CD4-positive, alpha-beta T cell (primary cell): ENCODE data around the gene TMEM117. TPM values are rescaled to one million over a fixed set of nuclear protein-coding genes. Genes with fewer than 3 reads are reported as not detected.

Experiments
- ATAC-seq: fragments of 200-7000 bp; cut with Tn5 transposase; one replicate; pipeline ENCODE4 v1.10.0; 2022; ENCODE audit warnings: mild to moderate bottlenecking; ENCODE audit not compliant: poor library complexity
- CTCF ChIA-PET: fragments of 350-600 bp; sonication (Branson Sonifier 250); formaldehyde crosslinking; loops from one replicate; lab custom pipeline; 2021; ENCODE audit warnings: antibody characterized with exemption, inconsistent platforms; lab: Charles Lee
- POLR2A ChIA-PET: fragments of 350-600 bp; sonication (Branson Sonifier 250); formaldehyde crosslinking; loops from one replicate; lab custom pipeline; 2021; ENCODE audit warnings: antibody characterized with exemption, inconsistent platforms; lab: Charles Lee
- DNase-seq, 14 experiments: peaks; one replicate each; pipeline ENCODE4 v3.0.0-alpha.2; 2013 to 2020; ENCODE audit warnings: mixed read lengths in 2 of 14
- H3K27ac ChIP-seq, 2 donors: one replicate each; pipeline versions ENCODE4 v1.5.1 to v1.7.0; 2013; ENCODE audit warnings: low read length in 2 of 2, low read depth in 1 of 2, mild to moderate bottlenecking in 1 of 2
- H3K27me3 ChIP-seq, 2 experiments: 1 replicate in 1 of 2; 2 replicates in 1 of 2; pipeline versions ENCODE4 v1.6.1 to v1.7.0; 2013; ENCODE audit warnings: low read length in 2 of 2, control low read depth in 1 of 2, mild to moderate bottlenecking in 1 of 2, moderate library complexity in 1 of 2; ENCODE audit not compliant: insufficient read depth in 2 of 2, control insufficient read depth in 1 of 2
- H3K36me3 ChIP-seq: one replicate; pipeline ENCODE4 v1.6.1; 2013; ENCODE audit warnings: low read length, control low read depth; ENCODE audit not compliant: insufficient read depth
- H3K4me1 ChIP-seq: one replicate; pipeline ENCODE4 v1.6.1; 2013; ENCODE audit warnings: low read length, control low read depth; ENCODE audit not compliant: insufficient read depth
- H3K4me3 ChIP-seq: one replicate; pipeline ENCODE4 v1.5.1; 2013; ENCODE audit warnings: mild to moderate bottlenecking, low read length, moderate library complexity
- H3K9me3 ChIP-seq, 2 experiments: 1 replicate in 1 of 2; 2 replicates in 1 of 2; pipeline versions ENCODE4 v1.6.1 to v1.7.0; 2013; ENCODE audit warnings: low read length in 2 of 2, mild to moderate bottlenecking in 2 of 2, control low read depth in 1 of 2, moderate library complexity in 1 of 2; ENCODE audit not compliant: control insufficient read depth in 1 of 2, insufficient read depth in 1 of 2
- H3K27ac Mint-ChIP-seq: one replicate; pipeline ENCODE4 v1.8.0; 2020; ENCODE audit warnings: mixed read lengths
- H3K27me3 Mint-ChIP-seq: one replicate; pipeline ENCODE4 v1.8.0; 2021; ENCODE audit warnings: mixed read lengths
- H3K36me3 Mint-ChIP-seq: one replicate; pipeline ENCODE4 v1.8.0; 2021; ENCODE audit warnings: low read depth, mixed read lengths
- H3K4me1 Mint-ChIP-seq: one replicate; pipeline ENCODE4 v1.8.0; 2021; ENCODE audit warnings: low read depth, mixed read lengths
- H3K4me3 Mint-ChIP-seq: one replicate; pipeline ENCODE4 v1.8.0; 2020; ENCODE audit warnings: mild to moderate bottlenecking, mixed read lengths
- H3K9me3 Mint-ChIP-seq: one replicate; pipeline ENCODE4 v1.8.0; 2020; ENCODE audit warnings: mixed read lengths
- CTCF ChIP-seq: fragments of 200-600 bp; IDR thresholded peaks from one replicate; pipeline ENCODE4 v1.8.0; 2022; ENCODE audit warnings: antibody characterized with exemption, mild to moderate bottlenecking
- intact Hi-C, 2 experiments: fragments of 100-400 bp; cut with DNase I in 1 of 2; cut with micrococcal nuclease in 1 of 2; formaldehyde crosslinking; loops; one replicate each; pipeline versions ENCODE4 v1.15.1 to v1.9.0; 2023 to 2025; cut with DNase I, micrococcal nuclease
- total RNA-seq, 174 experiments: library from RNA in 2 of 174; stranded (reverse) in 2 of 174; gene quantifications; one replicate each; pipeline ENCODE4 v1.2.3 and lab custom pipeline; 2021 to 2026

The TMEM117 gene
- total RNA-seq, 2 experiments from 2014 or later = 3.4 to 4.4 TPM

GRCh38 chr12:44227616-44228015 is 391.7 kb downstream of the TMEM117 start:
- H3K36me3 Mint-ChIP-seq = no peaks in the 10 kb centered on the region
- ChIA-PET POLR2A (no interaction called here), CTCF (no interaction called here)
- no peak overlapping the region for H3K27ac Mint-ChIP-seq
- TF ChIP-seq CTCF = no peak
- H3K4me1 Mint-ChIP-seq = no peaks in the 10 kb centered on the region
- intact Hi-C loops = no loop called here
- no peak for ATAC-seq
- Histone ChIP-seq H3K27me3 (no peaks in the 10 kb centered on the region), H3K36me3 (no peaks in the 10 kb centered on the region), H3K9me3 (no peaks in the 10 kb centered on the region), H3K27ac (no peak overlapping the region), H3K4me1 (no peaks in the 10 kb centered on the region), H3K4me3 (no peak overlapping the region)
- H3K27me3 Mint-ChIP-seq = no peaks in the 10 kb centered on the region
- no peaks in the 10 kb centered on the region for H3K9me3 Mint-ChIP-seq
- no peak for DNase-seq
- H3K4me3 Mint-ChIP-seq = no peak overlapping the region

DNA sequence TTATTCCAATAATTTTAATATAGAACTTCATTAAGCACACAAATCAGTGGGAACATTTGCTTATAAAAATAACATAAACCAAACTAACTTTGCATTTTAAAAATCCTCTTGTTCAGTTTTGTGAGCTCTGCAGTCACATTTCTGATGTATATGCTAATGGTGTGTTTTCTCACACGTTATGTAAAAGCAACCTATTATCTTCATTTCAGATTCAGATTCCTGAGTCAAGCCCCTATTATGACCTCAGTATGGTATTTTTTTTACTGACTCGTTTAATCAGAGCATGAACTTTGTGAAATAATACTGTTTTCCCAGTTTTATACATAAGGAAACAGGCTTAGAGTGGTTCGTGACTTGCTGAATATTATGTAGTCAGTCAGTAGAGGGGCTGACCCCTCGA is 394.0 kb downstream of the TMEM117 start:
- no peaks in the 10 kb centered on the region for H3K27me3 ChIP-seq
- intact Hi-C loops = no loop called here
- no peak overlapping the region for H3K27ac ChIP-seq
- no peak for DNase-seq
- no peaks in the 10 kb centered on the region for H3K27me3 Mint-ChIP-seq
- H3K36me3 ChIP-seq = no peaks in the 10 kb centered on the region
- no peaks in the 10 kb centered on the region for H3K9me3 Mint-ChIP-seq
- TF ChIP-seq CTCF = no peak
- no peak overlapping the region for H3K4me3 Mint-ChIP-seq
- H3K4me3 ChIP-seq = no peak overlapping the region
- H3K4me1 ChIP-seq = no peaks in the 10 kb centered on the region
- ChIA-PET POLR2A (no interaction called here), CTCF (no interaction called here)
- H3K27ac Mint-ChIP-seq = no peak overlapping the region
- no peaks in the 10 kb centered on the region for H3K4me1 Mint-ChIP-seq
- no peaks in the 10 kb centered on the region for H3K36me3 Mint-ChIP-seq
- no peaks in the 10 kb centered on the region for H3K9me3 ChIP-seq
- ATAC-seq = no peak

DNA sequence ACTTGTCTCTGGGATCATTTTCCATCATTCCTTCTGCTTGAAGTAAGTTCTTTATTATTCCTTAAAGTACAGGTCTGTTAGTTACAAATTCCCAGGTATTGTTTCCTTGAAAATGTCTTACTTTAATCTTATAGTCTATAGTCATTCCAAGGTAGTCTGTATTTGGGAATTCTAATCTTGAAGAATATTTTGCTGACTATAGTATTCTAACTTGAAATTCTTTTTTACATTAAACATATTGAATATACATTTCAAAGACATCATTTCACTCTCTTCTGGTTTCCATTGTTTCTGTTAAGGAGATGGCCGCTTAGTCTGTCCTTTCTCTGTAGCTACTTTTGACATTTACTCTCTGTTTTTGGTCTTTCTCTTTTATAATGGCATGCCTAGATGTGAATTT is 399.8 kb downstream of the TMEM117 start:
- ChIA-PET POLR2A (no interaction called here), CTCF (no interaction called here)
- H3K27me3 Mint-ChIP-seq = no peaks in the 10 kb centered on the region
- H3K4me1 Mint-ChIP-seq = no peaks in the 10 kb centered on the region
- no peak overlapping the region for H3K4me3 ChIP-seq
- no peak overlapping the region for H3K27ac ChIP-seq
- H3K36me3 Mint-ChIP-seq = no peaks in the 10 kb centered on the region
- no peak overlapping the region for H3K27ac Mint-ChIP-seq
- no peak for DNase-seq
- H3K4me3 Mint-ChIP-seq = no peak overlapping the region
- no peak for TF ChIP-seq CTCF
- intact Hi-C loops = no loop called here
- H3K36me3 ChIP-seq = no peaks in the 10 kb centered on the region
- no peaks in the 10 kb centered on the region for H3K27me3 ChIP-seq
- no peaks in the 10 kb centered on the region for H3K9me3 ChIP-seq
- ATAC-seq = no peak
- no peaks in the 10 kb centered on the region for H3K4me1 ChIP-seq
- no peaks in the 10 kb centered on the region for H3K9me3 Mint-ChIP-seq
